ENCODE results near the gene SYT14. TPM values are rescaled to one million over a fixed set of nuclear protein-coding genes. Genes with fewer than 3 reads are reported as not detected.
"Not testable (repeated sequence)": the region's sequence is repeated elsewhere in the genome, so short reads cannot be mapped to it uniquely, and the experiment has no call there.

The SYT14 gene
- polyA plus RNA-seq, 2 donors: under 0.01 TPM

DNA sequence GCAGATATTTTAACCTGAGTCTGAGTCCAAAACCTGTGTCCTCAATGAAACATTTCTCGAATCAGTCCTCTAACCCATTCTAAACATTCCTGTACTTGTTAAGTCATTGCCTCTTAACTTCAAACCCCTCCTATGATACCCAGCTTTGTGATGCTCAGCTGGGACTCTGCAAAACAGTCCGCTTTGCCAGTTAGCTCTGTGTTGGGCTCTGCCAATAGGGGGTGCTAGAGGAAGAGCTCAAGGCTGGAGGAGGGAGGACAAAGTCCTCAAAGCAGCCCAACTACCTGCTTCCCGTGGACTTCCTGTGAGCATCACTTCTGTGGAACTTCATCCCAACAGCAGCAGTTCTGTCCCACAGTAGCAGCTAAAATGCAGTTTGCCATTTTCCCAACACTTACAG, 38.1 kb upstream of the SYT14 start:
- no peak overlapping the region for H3K4me3 ChIP-seq (ENCODE audit: low read depth in 1 of 2, low read length in 2 of 2)
- no peaks in the 10 kb centered on the region for H3K9me3 ChIP-seq (ENCODE audit: control insufficient read depth in 2 of 2, insufficient read depth in 1 of 2, low read depth in 1 of 2, low read length in 1 of 2)
- H3K27ac ChIP-seq (ENCODE audit: low read depth in 2 of 2, low read length in 1 of 2): no peak overlapping the region
- WGBS, 2 donors: 52 to 59% methylated on average over 3 of the region's 3 CpGs
- H3K36me3 ChIP-seq (ENCODE audit: control insufficient read depth in 2 of 2, insufficient read depth in 2 of 2, low read length in 1 of 2): no peaks in the 10 kb centered on the region
- no peaks in the 10 kb centered on the region for H3K4me1 ChIP-seq (ENCODE audit: control insufficient read depth in 2 of 2, insufficient read depth in 2 of 2, low read length in 1 of 2)
- peaks cover 0 to 2% of the 10 kb centered on the region in 2 donors for H3K27me3 ChIP-seq (ENCODE audit: control insufficient read depth in 1 of 2, insufficient read depth in 2 of 2, low read length in 2 of 2)

DNA sequence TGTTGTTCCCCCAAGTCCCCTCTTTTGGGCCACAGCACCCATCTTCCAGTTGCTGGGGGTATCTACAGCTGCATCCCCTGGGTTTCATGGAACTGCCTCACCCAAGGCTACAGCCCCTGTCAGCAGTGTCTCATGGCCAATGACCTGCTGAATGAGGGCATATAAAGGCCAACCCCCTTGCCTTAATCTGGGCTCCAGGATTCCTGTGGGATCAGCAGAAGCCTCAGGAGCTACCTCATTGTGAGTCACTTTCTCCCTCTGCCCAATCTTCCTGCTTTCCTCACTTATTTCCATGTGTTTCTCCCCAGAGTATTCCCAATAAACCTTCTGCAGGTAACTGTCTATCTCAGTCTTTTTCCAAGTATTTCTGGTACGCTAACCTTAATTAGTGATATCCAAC, 37.3 kb upstream of the SYT14 start:
- Histone ChIP-seq H3K27me3 (ENCODE audit: control insufficient read depth in 1 of 2, insufficient read depth in 2 of 2, low read length in 2 of 2) (peaks cover 0 to 2% of the 10 kb centered on the region in 2 donors), H3K9me3 (ENCODE audit: control insufficient read depth in 2 of 2, insufficient read depth in 1 of 2, low read depth in 1 of 2, low read length in 1 of 2) (no peaks in the 10 kb centered on the region), H3K36me3 (ENCODE audit: control insufficient read depth in 2 of 2, insufficient read depth in 2 of 2, low read length in 1 of 2) (no peaks in the 10 kb centered on the region), H3K27ac (ENCODE audit: low read depth in 2 of 2, low read length in 1 of 2) (no peak overlapping the region), H3K4me1 (ENCODE audit: control insufficient read depth in 2 of 2, insufficient read depth in 2 of 2, low read length in 1 of 2) (no peaks in the 10 kb centered on the region), H3K4me3 (ENCODE audit: low read depth in 1 of 2, low read length in 2 of 2) (no peak overlapping the region)
- 94 to 98% methylated on average over 1 of the region's 1 CpG for WGBS, 2 donors

DNA sequence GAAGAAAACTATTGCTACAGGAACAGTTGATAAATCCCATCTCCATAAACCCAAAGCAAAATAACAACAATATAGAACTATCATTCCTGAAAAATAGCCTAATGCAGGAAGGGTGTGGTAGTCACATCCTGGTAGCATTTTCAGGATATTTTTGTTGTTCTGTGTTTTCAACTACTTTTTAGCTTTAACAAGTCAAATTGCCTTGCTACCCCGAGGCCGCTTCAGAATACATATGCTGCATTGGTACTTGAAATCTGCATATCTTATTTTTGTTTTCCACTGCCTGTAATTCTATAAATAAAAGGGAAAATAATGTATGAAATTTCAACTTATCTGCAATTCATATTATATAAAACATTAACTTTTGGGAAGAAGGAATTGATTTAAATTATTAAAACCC, 36.8 kb upstream of the SYT14 start:
- H3K27me3 ChIP-seq (ENCODE audit: control insufficient read depth in 1 of 2, insufficient read depth in 2 of 2, low read length in 2 of 2): peaks cover 0 to 2% of the 10 kb centered on the region in 2 donors
- H3K9me3 ChIP-seq (ENCODE audit: control insufficient read depth in 2 of 2, insufficient read depth in 1 of 2, low read depth in 1 of 2, low read length in 1 of 2): no peaks in the 10 kb centered on the region
- no peak overlapping the region for H3K4me3 ChIP-seq (ENCODE audit: low read depth in 1 of 2, low read length in 2 of 2)
- H3K36me3 ChIP-seq (ENCODE audit: control insufficient read depth in 2 of 2, insufficient read depth in 2 of 2, low read length in 1 of 2): no peaks in the 10 kb centered on the region
- H3K27ac ChIP-seq (ENCODE audit: low read depth in 2 of 2, low read length in 1 of 2): no peak overlapping the region
- H3K4me1 ChIP-seq (ENCODE audit: control insufficient read depth in 2 of 2, insufficient read depth in 2 of 2, low read length in 1 of 2): no peaks in the 10 kb centered on the region
- WGBS, 2 donors: 86 to 88% methylated on average over 2 of the region's 2 CpGs

DNA sequence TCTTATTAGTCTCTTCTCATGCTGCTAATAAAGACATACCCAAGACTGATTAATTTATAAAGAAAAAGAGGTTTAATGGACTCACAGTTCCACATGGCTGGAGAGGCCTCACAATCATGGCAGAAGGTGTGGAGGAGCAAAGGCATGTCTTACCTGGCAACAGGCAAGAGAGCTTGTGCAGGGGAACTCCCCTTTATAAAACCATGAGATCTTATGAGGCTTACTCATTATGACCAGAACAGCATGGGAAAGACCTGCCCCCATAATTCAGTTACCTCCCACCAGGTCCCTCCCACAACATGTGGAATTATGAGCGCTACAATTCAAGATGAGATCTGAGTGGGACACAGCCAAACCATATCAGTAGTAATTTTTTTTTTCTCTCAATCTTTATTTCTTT, 33.2 kb upstream of the SYT14 start:
- H3K4me3 ChIP-seq (ENCODE audit: low read depth in 1 of 2, low read length in 2 of 2); H3K27ac ChIP-seq (ENCODE audit: low read depth in 2 of 2, low read length in 1 of 2); H3K27me3 ChIP-seq (ENCODE audit: control insufficient read depth in 1 of 2, insufficient read depth in 2 of 2, low read length in 2 of 2); H3K9me3 ChIP-seq (ENCODE audit: control insufficient read depth in 2 of 2, insufficient read depth in 1 of 2, low read depth in 1 of 2, low read length in 1 of 2); H3K36me3 ChIP-seq (ENCODE audit: control insufficient read depth in 2 of 2, insufficient read depth in 2 of 2, low read length in 1 of 2); H3K4me1 ChIP-seq (ENCODE audit: control insufficient read depth in 2 of 2, insufficient read depth in 2 of 2, low read length in 1 of 2): not testable (repeated sequence)
- 88 to 100% methylated on average over 1 of the region's 1 CpG for WGBS, 2 donors

DNA sequence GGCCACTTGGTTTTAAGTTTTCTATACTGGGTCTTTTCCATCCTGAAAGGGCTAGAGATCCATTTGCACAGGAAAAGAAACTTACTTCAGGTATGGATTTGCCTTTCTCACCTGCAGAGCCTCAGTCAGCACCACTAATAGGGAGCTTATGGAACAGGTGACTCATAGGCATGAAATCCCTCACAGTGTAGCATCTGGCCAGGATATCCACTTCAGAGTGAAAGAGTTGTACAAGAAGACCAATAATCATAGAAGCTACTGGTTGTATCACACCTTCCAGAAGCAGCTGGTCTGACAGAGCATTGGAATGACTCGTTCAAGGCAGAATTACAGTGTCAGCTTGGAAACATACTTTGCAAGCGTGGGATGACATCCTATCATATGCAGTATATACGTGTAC, 26.3 kb upstream of the SYT14 start:
- Histone ChIP-seq H3K4me1 (ENCODE audit: control insufficient read depth in 2 of 2, insufficient read depth in 2 of 2, low read length in 1 of 2) (no peaks in the 10 kb centered on the region), H3K36me3 (ENCODE audit: control insufficient read depth in 2 of 2, insufficient read depth in 2 of 2, low read length in 1 of 2) (no peaks in the 10 kb centered on the region), H3K27me3 (ENCODE audit: control insufficient read depth in 1 of 2, insufficient read depth in 2 of 2, low read length in 2 of 2) (no peaks in the 10 kb centered on the region), H3K9me3 (ENCODE audit: control insufficient read depth in 2 of 2, insufficient read depth in 1 of 2, low read depth in 1 of 2, low read length in 1 of 2) (no peaks in the 10 kb centered on the region), H3K4me3 (ENCODE audit: low read depth in 1 of 2, low read length in 2 of 2) (no peak overlapping the region), H3K27ac (ENCODE audit: low read depth in 2 of 2, low read length in 1 of 2) (no peak overlapping the region)
- WGBS, 2 donors: 86 to 90% methylated on average over 3 of the region's 3 CpGs

DNA sequence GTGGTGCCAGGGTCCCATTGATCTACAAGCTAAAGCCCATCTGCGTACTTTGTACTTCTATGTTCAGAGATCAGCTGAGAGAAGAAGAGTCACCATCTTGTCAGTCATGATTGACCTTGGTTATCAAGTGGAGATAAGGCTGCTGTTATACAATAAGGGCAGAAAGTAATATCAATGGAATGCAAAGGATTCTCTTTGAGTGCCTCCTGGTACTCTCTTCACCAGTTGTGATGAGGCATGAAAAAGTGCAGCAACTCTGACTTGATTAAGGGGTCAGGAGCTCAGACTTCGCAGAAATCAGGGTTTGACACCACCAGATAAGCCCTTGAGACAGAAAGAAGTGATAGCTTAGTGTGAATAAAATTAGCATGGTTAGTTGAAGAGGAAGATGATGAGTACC, 25.7 kb upstream of the SYT14 start:
- Histone ChIP-seq H3K36me3 (ENCODE audit: control insufficient read depth in 2 of 2, insufficient read depth in 2 of 2, low read length in 1 of 2) (no peaks in the 10 kb centered on the region), H3K4me1 (ENCODE audit: control insufficient read depth in 2 of 2, insufficient read depth in 2 of 2, low read length in 1 of 2) (no peaks in the 10 kb centered on the region), H3K9me3 (ENCODE audit: control insufficient read depth in 2 of 2, insufficient read depth in 1 of 2, low read depth in 1 of 2, low read length in 1 of 2) (no peaks in the 10 kb centered on the region), H3K27me3 (ENCODE audit: control insufficient read depth in 1 of 2, insufficient read depth in 2 of 2, low read length in 2 of 2) (no peaks in the 10 kb centered on the region), H3K4me3 (ENCODE audit: low read depth in 1 of 2, low read length in 2 of 2) (no peak overlapping the region), H3K27ac (ENCODE audit: low read depth in 2 of 2, low read length in 1 of 2) (no peak overlapping the region)
- 60 to 65% methylated on average over 2 of the region's 2 CpGs for WGBS, 2 donors

DNA sequence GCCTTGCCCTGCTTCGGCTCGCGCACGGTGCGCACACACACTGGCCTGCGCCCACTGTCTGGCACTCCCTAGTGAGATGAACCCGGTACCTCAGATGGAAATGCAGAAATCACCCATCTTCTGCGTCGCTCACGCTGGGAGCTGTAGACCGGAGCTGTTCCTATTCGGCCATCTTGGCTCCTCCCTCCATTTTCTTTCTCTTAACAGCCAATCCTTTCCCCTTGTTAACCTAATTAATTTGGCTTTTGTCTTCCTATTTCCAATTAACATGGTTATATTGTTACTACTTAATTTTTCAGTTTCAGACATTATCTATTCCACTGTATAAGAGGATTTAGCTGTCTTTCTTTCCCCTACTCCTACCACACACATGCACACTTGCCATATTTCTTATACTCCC, 18.4 kb upstream of the SYT14 start:
- H3K4me3 ChIP-seq (ENCODE audit: low read depth in 1 of 2, low read length in 2 of 2); H3K4me1 ChIP-seq (ENCODE audit: control insufficient read depth in 2 of 2, insufficient read depth in 2 of 2, low read length in 1 of 2); H3K36me3 ChIP-seq (ENCODE audit: control insufficient read depth in 2 of 2, insufficient read depth in 2 of 2, low read length in 1 of 2); H3K27me3 ChIP-seq (ENCODE audit: control insufficient read depth in 1 of 2, insufficient read depth in 2 of 2, low read length in 2 of 2); H3K27ac ChIP-seq (ENCODE audit: low read depth in 2 of 2, low read length in 1 of 2); H3K9me3 ChIP-seq (ENCODE audit: control insufficient read depth in 2 of 2, insufficient read depth in 1 of 2, low read depth in 1 of 2, low read length in 1 of 2): not testable (repeated sequence)
- WGBS, 2 donors: 92 to 100% methylated on average over 4 to 11 of the region's 12 CpGs

DNA sequence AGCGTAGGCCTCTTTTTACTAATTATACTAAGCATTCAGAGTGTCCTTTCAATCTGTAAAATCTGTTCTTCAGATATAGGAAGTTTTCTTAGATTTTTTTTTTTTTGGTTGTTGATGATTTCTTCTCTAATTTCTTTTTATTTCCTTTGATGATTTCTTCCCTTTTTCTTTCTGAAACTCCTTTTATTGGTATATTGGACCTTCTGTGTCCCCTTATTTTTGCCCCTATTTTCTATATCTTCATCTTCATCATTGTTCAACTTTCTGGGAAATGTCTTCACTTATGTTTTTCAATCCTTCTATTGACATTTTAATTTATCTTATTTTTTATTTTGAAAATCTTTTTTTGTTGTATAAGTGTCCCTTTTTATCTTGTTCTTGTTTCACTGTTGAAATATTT, 17.2 kb upstream of the SYT14 start:
- no peak overlapping the region for H3K4me3 ChIP-seq (ENCODE audit: low read depth in 1 of 2, low read length in 2 of 2)
- no peaks in the 10 kb centered on the region for H3K4me1 ChIP-seq (ENCODE audit: control insufficient read depth in 2 of 2, insufficient read depth in 2 of 2, low read length in 1 of 2)
- 94 to 98% methylated on average over 1 of the region's 1 CpG for WGBS, 2 donors
- H3K9me3 ChIP-seq (ENCODE audit: control insufficient read depth in 2 of 2, insufficient read depth in 1 of 2, low read depth in 1 of 2, low read length in 1 of 2): no peaks in the 10 kb centered on the region
- H3K27ac ChIP-seq (ENCODE audit: low read depth in 2 of 2, low read length in 1 of 2): no peak overlapping the region
- no peaks in the 10 kb centered on the region for H3K36me3 ChIP-seq (ENCODE audit: control insufficient read depth in 2 of 2, insufficient read depth in 2 of 2, low read length in 1 of 2)
- no peaks in the 10 kb centered on the region for H3K27me3 ChIP-seq (ENCODE audit: control insufficient read depth in 1 of 2, insufficient read depth in 2 of 2, low read length in 2 of 2)

DNA sequence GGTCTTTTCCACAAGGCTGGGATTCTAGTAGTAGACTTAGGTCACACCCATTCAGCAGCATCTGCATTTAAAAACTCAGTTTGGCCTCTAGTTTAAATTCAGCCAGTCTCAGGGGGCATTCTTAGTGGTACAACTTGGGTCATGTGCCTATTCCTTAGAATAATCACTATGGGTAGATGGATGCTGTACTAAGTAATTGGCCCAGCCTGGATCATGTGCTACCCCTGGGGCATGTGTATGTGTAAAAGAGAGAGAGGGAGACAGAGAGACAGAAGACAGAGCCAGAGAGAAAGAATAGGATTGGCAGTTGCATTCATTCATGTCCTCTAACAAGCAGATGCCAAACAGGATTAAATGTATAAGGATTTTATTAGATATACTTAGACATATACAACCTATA, 13.6 kb upstream of the SYT14 start:
- Histone ChIP-seq H3K9me3 (ENCODE audit: control insufficient read depth in 2 of 2, insufficient read depth in 1 of 2, low read depth in 1 of 2, low read length in 1 of 2) (no peaks in the 10 kb centered on the region), H3K36me3 (ENCODE audit: control insufficient read depth in 2 of 2, insufficient read depth in 2 of 2, low read length in 1 of 2) (no peaks in the 10 kb centered on the region), H3K4me1 (ENCODE audit: control insufficient read depth in 2 of 2, insufficient read depth in 2 of 2, low read length in 1 of 2) (no peaks in the 10 kb centered on the region), H3K27me3 (ENCODE audit: control insufficient read depth in 1 of 2, insufficient read depth in 2 of 2, low read length in 2 of 2) (no peaks in the 10 kb centered on the region), H3K4me3 (ENCODE audit: low read depth in 1 of 2, low read length in 2 of 2) (no peak overlapping the region), H3K27ac (ENCODE audit: low read depth in 2 of 2, low read length in 1 of 2) (no peak overlapping the region)

DNA sequence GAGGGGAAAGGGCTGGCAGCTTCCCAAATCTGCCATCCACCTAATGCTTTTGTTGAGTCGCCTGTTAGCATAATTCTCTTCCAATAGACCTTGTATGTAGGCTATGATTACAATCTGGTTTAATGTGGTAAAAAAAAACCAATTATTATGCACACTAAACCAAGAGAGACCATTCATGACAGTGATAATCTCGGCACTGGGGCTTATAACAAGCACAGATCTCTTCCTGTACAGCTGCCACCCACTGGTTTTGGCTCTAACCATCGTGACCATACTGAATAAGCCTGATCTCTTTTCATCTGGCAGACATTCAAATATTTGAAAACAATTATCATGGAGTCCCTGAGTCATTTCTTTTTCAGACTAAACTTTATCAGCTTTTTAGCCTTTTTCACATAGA, 12.0 kb upstream of the SYT14 start:
- Histone ChIP-seq H3K9me3 (ENCODE audit: control insufficient read depth in 2 of 2, insufficient read depth in 1 of 2, low read depth in 1 of 2, low read length in 1 of 2) (no peaks in the 10 kb centered on the region), H3K4me1 (ENCODE audit: control insufficient read depth in 2 of 2, insufficient read depth in 2 of 2, low read length in 1 of 2) (no peaks in the 10 kb centered on the region), H3K36me3 (ENCODE audit: control insufficient read depth in 2 of 2, insufficient read depth in 2 of 2, low read length in 1 of 2) (no peaks in the 10 kb centered on the region), H3K4me3 (ENCODE audit: low read depth in 1 of 2, low read length in 2 of 2) (no peak overlapping the region), H3K27me3 (ENCODE audit: control insufficient read depth in 1 of 2, insufficient read depth in 2 of 2, low read length in 2 of 2) (no peaks in the 10 kb centered on the region), H3K27ac (ENCODE audit: low read depth in 2 of 2, low read length in 1 of 2) (no peak overlapping the region)
- WGBS, 2 donors: 17 to 29% methylated on average over 3 of the region's 3 CpGs
